Measurements from ENCODE around the gene CBLN1.

- TF ChIP-seq, protein P1, sequence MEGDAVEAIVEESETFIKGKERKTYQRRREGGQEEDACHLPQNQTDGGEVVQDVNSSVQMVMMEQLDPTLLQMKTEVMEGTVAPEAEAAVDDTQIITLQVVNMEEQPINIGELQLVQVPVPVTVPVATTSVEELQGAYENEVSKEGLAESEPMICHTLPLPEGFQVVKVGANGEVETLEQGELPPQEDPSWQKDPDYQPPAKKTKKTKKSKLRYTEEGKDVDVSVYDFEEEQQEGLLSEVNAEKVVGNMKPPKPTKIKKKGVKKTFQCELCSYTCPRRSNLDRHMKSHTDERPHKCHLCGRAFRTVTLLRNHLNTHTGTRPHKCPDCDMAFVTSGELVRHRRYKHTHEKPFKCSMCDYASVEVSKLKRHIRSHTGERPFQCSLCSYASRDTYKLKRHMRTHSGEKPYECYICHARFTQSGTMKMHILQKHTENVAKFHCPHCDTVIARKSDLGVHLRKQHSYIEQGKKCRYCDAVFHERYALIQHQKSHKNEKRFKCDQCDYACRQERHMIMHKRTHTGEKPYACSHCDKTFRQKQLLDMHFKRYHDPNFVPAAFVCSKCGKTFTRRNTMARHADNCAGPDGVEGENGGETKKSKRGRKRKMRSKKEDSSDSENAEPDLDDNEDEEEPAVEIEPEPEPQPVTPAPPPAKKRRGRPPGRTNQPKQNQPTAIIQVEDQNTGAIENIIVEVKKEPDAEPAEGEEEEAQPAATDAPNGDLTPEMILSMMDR (IDR thresholded peaks at IDR 0.05), result no peak
- TF ChIP-seq POLR2A (IDR thresholded peaks at IDR 0.05) (no peak), POLR2AphosphoS5 (IDR thresholded peaks at IDR 0.05) (no peak)
Observed at GRCh38 chr16:49261930-49262329, 19.7 kb downstream of the CBLN1 start.
